ENCODE results near the gene CAVIN4.

DNA sequence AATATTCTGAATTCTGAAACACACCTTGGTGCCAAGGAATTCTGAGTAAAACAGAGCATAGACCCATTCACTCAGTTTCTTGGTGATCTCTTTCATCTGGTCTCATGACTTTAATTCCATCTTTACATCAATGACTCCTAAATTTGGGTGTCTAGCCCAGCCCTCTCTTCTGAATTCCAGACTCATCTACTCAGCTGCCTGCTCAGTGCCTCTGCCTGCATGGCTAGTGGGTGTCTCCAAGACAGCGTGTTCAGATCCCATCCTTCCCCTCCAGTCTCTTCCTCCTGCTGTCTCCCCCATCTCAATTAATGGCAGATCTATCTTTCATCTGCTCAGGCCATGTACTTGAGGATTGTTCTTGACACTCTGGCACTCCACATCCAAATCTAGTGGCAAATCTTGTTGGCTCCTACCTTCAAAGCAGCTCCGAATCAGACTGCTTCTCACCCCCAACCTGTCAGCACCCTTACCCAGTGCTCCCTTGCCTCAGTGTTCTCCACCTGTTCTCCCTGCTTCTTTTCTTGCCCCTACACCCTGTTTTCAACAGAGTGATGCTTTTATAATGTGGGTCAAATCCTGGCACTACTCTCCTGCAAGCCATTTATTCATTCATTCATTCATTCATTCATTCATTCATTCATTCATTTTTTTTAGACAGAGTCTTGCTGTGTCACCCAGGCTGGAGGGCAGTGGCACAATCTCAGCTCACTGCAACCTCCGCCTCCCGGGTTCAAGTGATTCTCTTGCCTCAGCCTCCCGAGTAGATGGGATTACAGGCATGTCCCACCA is 5.3 kb downstream of the CAVIN4 start:
- no peak for TF ChIP-seq CTCF (IDR thresholded peaks at IDR 0.05)
- TF ChIP-seq POLR2A (IDR thresholded peaks at IDR 0.05): no peak

All from thyroid gland (tissue), 4 donors.